Stomach (tissue), 4 donors: ENCODE results near the gene TMEM132D.

Experiments used
- CTCF ChIP-seq, 7 experiments: fragments of 450-650 bp in 4 of 7; fragments of 200-600 bp in 3 of 7; sonication (generic) in 3 of 7; IDR thresholded peaks; one replicate each; pipeline ENCODE4 v1.5.1; 2016 to 2019; ENCODE audit warnings: antibody characterized with exemption in 7 of 7, control low read depth in 2 of 7, mild to moderate bottlenecking in 1 of 7
- POLR2A ChIP-seq, 4 donors: fragments of 450-650 bp; IDR thresholded peaks; one replicate each; pipeline ENCODE4 v1.6.1; 2016; ENCODE audit warnings: antibody characterized with exemption in 4 of 4, control low read depth in 2 of 4, mild to moderate bottlenecking in 1 of 4, moderate library complexity in 1 of 4

- TF ChIP-seq CTCF (IDR thresholded peaks at IDR 0.05) = no peak
- TF ChIP-seq POLR2A (IDR thresholded peaks at IDR 0.05) = no peak
These were observed 645.0 kb downstream of the TMEM132D start for GRCh38 chr12:129258781-129259318.
